Activated T-cell treated with anti-CD3 and anti-CD28 coated beads for 48 hours (primary cell): ENCODE results near the gene MYCBPAP.

Source experiments
- DNase-seq: peaks from one replicate; pipeline ENCODE4 v3.0.0-alpha.2; 2020; ENCODE audit warnings: low read depth

The MYCBPAP gene, protein sequence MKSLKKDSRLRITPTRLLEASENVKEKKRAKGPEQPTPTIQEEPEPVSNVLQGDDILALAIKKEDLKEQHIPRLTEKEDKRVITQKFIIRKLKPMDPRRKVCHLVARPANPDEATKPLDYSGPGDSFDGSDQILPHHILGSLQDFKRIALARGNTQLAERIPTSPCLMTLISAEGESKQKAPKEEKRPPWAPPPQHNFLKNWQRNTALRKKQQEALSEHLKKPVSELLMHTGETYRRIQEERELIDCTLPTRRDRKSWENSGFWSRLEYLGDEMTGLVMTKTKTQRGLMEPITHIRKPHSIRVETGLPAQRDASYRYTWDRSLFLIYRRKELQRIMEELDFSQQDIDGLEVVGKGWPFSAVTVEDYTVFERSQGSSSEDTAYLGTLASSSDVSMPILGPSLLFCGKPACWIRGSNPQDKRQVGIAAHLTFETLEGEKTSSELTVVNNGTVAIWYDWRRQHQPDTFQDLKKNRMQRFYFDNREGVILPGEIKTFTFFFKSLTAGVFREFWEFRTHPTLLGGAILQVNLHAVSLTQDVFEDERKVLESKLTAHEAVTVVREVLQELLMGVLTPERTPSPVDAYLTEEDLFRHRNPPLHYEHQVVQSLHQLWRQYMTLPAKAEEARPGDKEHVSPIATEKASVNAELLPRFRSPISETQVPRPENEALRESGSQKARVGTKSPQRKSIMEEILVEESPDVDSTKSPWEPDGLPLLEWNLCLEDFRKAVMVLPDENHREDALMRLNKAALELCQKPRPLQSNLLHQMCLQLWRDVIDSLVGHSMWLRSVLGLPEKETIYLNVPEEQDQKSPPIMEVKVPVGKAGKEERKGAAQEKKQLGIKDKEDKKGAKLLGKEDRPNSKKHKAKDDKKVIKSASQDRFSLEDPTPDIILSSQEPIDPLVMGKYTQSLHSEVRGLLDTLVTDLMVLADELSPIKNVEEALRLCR

DNA sequence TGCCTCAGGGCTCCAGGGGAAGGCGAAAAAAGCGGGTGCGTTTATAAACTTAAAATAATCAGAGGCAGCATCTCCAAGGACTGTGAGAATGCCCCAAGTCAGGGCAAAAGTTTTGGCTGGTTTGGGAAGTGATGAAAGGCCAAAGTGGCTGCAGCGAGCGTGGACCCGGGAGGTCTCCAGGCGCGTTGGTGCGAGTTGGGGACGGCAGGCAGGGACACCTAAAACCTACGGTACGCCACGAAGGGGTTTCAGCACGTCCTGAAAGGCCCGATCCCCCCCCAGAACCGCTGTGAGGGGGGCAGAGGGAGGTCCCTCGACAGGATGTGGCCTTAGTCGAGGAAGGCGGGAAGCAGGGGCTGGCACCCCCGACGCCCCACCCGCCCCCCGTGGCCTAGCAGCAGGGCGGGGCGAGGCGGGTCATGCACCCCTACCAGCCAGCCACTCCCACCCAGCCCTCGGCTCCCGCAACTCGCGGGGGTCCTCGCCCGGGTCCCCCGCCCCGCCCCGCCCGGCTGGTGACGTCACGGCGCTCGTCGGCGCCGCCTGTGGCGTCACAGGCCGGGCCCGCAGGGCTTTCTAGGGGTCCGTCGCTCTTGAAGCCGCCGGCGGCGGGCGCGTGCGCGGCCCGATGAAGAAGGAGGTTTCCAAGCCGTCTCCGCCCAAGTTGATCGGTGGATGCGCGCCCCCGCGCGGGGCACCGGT lies at the start of gene MYCBPAP:
TSS of gene MYCBPAP (plus strand) at position 569 of the 702 bp plus-strand sequence. CDS start 236 bp downstream, outside the sequence.
- DNase-seq = peak; percentile 81

DNA sequence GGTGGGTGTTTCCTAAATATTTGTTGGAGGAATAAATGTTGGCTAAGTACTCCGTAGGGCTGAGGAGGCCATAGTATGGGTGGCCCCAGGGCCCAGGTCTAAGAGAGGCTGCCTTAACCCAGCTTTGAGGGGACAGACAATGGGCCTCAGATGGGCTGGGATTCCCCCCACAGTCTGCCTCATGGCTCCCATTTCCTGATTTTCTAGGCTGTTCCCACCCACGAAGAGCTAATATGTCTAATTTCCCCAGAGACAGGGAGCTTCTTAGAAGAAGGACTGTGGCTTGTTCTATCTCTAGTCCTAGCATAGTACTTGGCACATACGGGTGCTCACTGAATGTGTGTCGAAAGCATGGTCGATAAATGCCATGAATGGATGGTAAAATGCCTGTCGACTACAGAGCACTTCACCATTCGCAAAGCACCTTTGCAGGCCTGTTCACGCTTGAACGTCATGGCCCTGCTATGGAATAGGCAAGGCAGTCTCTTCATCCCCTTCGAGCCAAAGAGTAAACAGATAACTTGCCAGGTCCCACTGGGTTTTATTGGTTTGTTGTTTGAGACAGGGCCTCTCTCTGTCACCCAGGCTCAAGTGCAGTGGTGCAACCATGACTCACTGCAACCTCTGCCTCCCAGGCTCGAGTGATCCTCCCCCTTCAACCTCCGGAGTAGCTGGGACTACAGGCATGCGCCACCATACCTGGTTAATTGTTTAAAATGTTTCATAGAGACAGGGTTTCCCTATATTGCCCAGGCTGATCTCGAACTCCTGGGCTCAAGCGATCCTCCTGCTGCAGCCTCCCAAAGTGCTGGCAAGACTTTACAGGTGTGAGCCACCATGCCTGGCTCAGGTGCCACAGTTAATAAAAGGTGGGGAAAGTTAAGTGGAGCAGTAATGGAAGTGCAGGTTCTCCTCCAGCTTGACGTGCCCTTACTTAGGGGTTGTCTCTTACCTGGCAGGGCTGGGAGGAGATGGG lies 49.2 kb upstream of the MYCBPAP start:
- no peak for DNase-seq

DNA sequence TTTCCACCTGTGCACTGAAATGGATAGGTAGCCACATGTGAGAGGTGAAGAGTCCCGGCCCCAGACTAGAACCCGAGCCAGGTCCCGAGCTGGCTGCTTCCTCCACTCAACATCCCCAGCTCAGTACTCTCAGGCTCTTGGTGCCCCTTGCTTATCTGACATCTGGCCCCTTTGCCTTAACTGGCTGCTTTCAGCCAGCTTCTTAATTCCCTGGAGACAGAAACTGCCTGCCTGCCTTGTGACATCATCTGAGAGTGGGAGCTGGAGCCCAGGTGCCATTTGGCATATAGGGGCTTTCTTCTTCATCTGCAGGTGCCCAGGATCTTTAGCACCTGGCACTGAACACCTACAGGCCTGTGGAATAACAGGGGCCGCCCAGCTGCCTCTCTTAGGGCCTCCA lies 48.5 kb upstream of the MYCBPAP start:
- no peak for DNase-seq

DNA sequence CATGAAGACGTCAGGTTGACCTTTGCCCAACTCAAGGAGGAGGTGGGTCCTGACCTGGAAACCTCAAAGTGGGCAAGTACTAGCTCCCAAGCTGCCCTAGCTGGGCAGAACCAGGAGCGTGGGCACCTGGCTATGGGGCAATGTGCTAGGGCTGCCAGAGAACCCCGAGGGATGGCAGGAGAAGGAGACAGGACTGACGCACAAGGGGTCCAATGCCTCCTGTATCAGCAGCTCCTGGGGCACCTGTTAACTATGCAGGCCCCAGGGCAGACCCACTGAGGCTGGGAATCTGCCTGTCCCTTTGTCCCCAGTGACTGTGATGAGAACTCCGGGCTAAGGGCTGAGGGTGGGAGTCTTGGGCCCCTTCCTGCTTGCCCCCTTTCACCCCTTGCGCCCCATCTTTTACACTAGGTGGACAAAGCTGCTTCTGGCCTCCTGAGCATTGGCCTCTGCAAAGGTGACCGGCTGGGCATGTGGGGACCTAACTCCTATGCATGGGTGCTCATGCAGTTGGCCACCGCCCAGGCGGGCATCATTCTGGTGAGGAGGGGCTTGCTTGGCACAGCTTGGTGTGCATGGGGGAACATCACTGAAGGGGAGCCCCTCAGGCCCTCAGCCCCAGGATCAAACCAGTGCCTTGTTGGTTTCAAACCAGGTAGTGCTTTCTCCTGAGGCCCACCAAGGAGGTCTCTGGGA lies 47.3 kb upstream of the MYCBPAP start:
- no peak for DNase-seq

GRCh38 chr17:50461550-50462132 lies 46.6 kb upstream of the MYCBPAP start:
- no peak for DNase-seq

- DNase-seq = no peak
Observed at GRCh38 chr17:50462446-50462845, 45.8 kb upstream of the MYCBPAP start.

DNA sequence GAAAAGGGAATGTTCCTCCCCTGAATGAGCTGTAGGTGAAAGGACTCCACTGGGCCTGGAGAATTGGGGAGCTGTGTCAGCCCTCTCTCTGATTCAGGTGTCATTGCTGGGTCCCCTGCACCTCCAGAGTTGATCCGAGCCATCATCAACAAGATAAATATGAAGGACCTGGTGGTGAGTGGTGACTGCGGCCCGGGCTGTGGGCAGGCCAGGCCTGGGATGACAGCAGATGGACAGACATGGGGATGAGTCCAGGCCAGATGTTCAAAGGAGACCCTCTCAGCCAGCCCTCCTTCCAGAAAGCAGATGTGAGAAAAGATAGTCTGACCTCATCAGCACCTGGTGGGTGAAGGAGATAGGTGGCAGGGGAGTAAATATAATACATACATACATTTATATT lies 44.1 kb upstream of the MYCBPAP start:
- DNase-seq = no peak

DNA sequence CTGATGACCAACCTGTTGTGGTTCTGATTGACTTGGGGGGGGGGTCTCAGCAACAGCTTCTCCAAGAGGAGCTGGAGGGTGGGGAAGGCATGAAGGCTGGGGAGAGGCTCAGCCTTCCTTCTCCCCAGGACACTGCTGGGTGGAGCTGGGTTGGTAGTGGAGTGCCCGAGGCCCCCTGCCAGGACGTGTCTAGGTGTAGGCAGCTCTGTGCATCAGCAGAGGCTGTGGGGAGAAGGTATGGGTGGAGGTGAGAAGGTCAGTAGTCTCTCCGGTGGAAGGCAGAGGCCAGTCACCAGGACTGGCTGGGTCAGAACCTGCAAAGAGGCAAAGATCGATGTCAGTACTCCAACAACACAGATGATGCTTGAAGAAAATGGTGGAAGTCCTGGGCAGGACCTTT lies 43.5 kb upstream of the MYCBPAP start:
- DNase-seq = no peak

GRCh38 chr17:50465171-50465570 lies 43.1 kb upstream of the MYCBPAP start:
- DNase-seq = no peak

DNA sequence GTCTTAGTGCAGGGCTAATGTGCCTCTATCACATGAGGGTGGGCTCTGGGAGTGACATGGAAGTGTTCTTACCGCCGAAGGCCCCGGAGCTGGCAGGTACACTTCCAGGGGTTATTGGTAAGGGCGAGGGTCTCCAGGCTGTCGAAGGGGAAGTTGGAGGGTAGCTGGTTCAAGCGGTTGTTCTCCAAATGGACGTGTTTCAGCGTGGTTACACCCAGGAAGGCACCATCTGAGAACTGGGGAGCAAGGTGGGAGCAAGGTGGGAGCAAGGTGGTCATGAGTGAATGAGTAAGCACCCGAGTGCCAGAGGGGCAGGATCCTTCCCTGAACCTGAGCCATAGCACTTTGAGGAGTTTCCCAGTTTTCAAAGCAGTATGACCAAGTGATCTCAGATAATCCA lies 42.6 kb upstream of the MYCBPAP start:
- no peak for DNase-seq

DNA sequence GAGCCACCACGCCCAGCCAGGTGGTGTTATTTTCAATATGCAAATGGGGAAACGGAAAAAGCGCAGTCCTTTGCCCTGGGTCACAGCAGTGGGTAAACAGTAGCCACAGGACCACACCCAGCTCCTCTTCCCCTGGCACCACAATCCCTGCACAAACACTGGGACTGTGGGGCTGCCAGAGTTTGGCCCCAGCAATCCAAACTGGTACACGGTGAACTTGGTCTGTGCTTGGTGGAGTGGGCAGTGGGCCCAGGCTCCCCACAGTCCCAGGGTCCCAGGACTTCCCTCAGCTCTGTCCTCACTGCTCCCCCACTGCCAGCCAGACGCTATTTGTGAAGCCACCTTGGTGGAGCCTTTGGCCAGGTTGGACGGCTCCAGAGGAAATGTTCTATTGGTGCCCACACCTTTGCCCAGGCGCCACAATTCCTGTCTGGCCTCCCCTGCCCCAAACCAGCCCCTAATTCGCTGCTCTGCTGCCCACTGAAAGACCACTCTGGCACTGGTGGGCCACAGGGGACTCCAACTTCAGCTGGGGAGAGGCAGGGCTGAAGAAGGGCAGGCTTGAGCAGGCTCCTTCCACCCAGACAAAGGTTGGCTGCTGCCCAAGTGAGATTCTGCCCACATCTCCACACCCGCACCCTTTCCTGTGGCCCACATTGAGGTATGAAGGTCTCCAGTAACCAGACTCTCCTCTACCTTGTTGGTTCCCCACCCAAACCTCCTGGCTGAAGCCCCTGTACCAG lies 41.7 kb upstream of the MYCBPAP start:
- DNase-seq = no peak

DNA sequence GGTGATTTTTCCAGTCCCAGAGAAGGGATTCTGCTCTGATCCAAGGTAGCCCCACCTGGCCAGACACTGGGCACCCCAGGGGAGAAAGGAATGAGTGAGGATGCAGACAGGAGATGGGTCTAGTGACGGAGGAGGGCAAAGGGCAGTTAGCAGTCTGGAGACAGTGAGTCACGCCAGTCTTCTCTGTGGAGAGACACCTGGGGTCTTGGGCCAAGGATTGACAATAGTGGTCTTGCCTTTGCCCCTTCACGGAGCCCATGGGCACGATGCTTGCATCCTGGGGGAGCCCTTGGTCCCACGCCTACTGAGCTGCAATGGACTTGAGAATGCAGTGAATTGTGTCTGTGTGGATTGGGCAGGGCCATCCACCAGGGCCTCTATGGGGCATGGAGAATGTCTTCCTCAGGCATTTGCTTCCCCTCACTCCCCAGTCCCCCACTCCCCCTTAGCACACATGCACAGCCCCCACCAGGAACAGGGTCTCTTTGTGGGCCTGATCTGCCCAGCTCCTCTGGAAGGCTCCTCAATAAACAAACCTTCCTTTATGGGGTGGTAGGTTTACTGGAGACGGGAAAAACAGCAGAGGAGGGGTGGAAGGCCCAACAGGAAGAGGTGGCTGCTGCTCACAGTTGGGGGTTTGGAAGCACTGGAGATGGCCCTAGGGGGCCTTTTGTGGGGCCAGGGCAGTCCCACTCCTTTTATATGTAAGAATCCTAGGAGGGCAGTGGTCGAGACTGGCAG lies 41.0 kb upstream of the MYCBPAP start:
- no peak for DNase-seq

GRCh38 chr17:50467855-50468303 lies 40.4 kb upstream of the MYCBPAP start:
- no peak for DNase-seq

DNA sequence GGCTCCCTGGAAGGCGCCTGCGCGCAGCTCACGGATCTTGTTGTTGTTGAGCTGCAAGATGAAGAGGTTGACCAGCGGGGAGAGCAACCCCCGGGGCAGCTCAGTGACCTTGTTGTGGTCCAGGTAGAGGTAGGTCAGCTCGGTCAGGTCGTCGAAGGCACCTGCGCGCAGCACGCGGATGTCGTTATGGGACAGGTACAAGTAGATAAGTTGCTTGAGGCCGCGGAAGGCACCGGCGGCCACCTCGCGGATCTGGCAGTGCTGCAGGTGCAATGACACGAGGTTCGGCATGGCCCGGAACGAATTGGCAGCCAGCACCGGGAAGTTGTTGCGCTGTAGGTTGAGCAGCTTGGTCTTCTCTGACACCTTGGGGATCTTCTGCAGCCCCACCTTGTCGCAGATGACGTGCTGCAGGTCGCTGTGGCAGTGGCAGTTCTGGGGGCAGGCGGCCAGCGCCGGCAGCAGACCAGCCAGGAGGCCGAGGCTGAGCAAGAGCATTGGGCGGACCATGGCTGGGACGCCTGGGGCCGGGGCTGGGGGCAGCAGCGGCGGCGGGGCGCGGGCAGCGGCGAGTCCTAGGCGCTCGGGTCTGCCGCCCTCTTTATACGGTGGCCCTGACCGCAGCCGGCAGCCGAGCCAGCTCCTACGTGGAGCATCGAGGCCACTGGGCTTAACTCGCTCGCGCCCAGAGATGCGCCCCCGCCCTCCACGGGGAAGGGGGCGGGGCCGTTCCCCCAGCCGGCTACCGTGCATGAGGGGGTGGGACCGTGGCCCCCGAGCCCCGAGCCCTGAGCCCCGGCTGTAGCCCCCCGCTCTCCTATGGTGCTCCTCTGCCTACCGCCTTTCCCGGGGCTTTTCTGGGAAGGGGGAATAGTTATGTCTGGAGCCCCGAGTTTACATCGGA lies 39.7 kb upstream of the MYCBPAP start, which contains the start of gene CHAD:
TSS of gene CHAD (minus strand) at position 577 of the 904 bp plus-strand sequence. CDS start at position 510, 67 bp downstream.
- DNase-seq = no peak

GRCh38 chr17:50469208-50469605 lies 39.0 kb upstream of the MYCBPAP start:
- DNase-seq = no peak

- no peak for DNase-seq
Observed at GRCh38 chr17:50469671-50470305, 38.5 kb upstream of the MYCBPAP start.

- no peak for DNase-seq
Observed at GRCh38 chr17:50470426-50470825, 37.8 kb upstream of the MYCBPAP start.
